H1 (cell line): ENCODE data around the gene EPB41L4A. TPM values are rescaled to one million over a fixed set of nuclear protein-coding genes. Genes with fewer than 3 reads are reported as not detected.

Source experiments
- BRCA1 ChIP-seq: IDR thresholded peaks from 2 replicates; pipeline ENCODE4 v1.6.1; 2012; ENCODE audit warnings: low read depth, low read length, improper control_type of control experiment
- EP300 ChIP-seq, 2 experiments: IDR thresholded peaks; 1 replicate in 1 of 2; 2 replicates in 1 of 2; pipeline ENCODE4 v1.6.1; 2011 to 2012; ENCODE audit warnings: low read depth in 2 of 2, low read length in 2 of 2, mild to moderate bottlenecking in 2 of 2, borderline replicate concordance in 1 of 2, inconsistent platforms in 1 of 2, moderate library complexity in 1 of 2
- POLR2A ChIP-seq, 2 experiments: IDR thresholded peaks; 1 replicate in 1 of 2; 2 replicates in 1 of 2; pipeline ENCODE4 v1.6.1; 2011; ENCODE audit warnings: low read depth in 2 of 2, low read length in 2 of 2, mild to moderate bottlenecking in 2 of 2; ENCODE audit errors: control extremely low read depth in 1 of 2
- POLR2AphosphoS5 ChIP-seq: IDR thresholded peaks from 2 replicates; pipeline ENCODE4 v1.6.1; 2011; ENCODE audit warnings: low read depth, low read length
- TEAD4 ChIP-seq: IDR thresholded peaks from 2 replicates; pipeline ENCODE4 v1.6.1; 2012; ENCODE audit warnings: low read depth, low read length, inconsistent platforms, mixed read lengths
- polyA plus RNA-seq, 7 experiments: library from polyadenylated mRNA; depleted of rRNA in 3 of 7; stranded (reverse) in 5 of 7; unstranded in 2 of 7; fragments of >200 nt in 5 of 7; fragments of 200-250 nt in 2 of 7; gene quantifications; 1 replicate in 5 of 7; 2 replicates in 1 of 7; 4 replicates in 1 of 7; pipeline versions ENCODE4 v1.2.1 to v1.2.3, GENCODE V29; 2011 to 2013; ENCODE audit warnings: missing spikeins in 2 of 7, mixed read lengths in 2 of 7
- total RNA-seq: library from RNA; stranded (reverse); fragmentation: NEBNext Ultra II Directional; extraction: Animal tissue kit (Norgen Biotek cat#: 25700); gene quantifications from 2 replicates; pipeline ENCODE4 v1.2.1, GENCODE V29; 2021

EPB41L4A gene
- total and polyA plus RNA-seq, 2 of the 8 experiments (the other 6 are each of a cell fraction or from before 2014, with no cell fraction given): 1.6 to 4.6 TPM

DNA sequence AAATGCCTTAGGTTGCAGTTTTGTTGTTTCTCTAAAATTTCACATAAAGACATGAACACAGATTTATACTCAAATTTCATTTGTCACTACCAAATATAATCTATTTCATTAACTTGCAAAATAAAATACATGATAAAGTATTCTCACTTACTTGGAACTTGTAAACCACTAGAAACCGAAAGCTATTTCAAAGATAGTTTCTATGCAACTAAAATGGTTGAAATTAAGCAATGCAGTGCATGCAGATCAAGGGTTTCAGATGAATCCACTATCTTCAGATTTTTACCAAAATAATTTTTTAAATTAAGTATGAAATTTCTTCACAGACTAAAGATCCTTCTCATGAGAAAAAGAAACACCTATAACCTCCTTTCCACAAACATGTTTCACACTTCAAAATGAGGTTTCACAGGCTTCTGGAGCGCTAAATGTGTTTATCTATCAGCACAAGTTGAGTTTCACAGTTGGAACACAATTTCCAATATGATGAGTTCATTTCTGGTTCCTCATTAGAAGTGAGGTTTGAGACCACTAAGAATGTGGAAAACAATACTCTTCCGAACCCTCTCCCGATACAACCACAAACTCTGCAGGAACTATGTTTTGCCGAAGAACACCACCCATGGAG, 63.9 kb downstream of the EPB41L4A start (continued):
- TF ChIP-seq EP300 (IDR thresholded peaks at IDR 0.05; ENCODE audit: borderline replicate concordance in 1 of 2, low read depth in 2 of 2, low read length in 2 of 2) (no peak), BRCA1 (no peak), POLR2AphosphoS5 (no peak), TEAD4 (no peak), POLR2A (IDR thresholded peaks at IDR 0.05; ENCODE audit: control extremely low read depth in 1 of 2, low read depth in 2 of 2, low read length in 2 of 2) (no peak)
